Thyroid gland (tissue), 4 donors: Measurements from ENCODE around the gene GALE. TPM values are rescaled to one million over a fixed set of nuclear protein-coding genes. Genes with fewer than 3 reads are reported as not detected.

Experiments
- DNase-seq, 2 donors: peaks; one replicate each; pipeline ENCODE4 v3.0.0-alpha.2; 2019
- H3K27ac ChIP-seq, 3 donors: fragments of 200-600 bp; sonication (generic); 1 replicate in 2 of 3; 2 replicates in 1 of 3; pipeline ENCODE4 v1.5.1; 2016 to 2019; ENCODE audit warnings: mild to moderate bottlenecking in 1 of 3, moderate library complexity in 1 of 3
- H3K27me3 ChIP-seq: fragments of 200-600 bp; sonication (generic); one replicate; pipeline ENCODE4 v1.5.1; 2019
- H3K36me3 ChIP-seq, 2 donors: fragments of 200-600 bp; sonication (generic); one replicate each; pipeline ENCODE4 v1.5.1; 2016 to 2019
- H3K4me1 ChIP-seq, 2 donors: fragments of 200-600 bp; sonication (generic); one replicate each; pipeline ENCODE4 v1.5.1; 2017 to 2019
- H3K4me3 ChIP-seq, 3 donors: fragments of 200-600 bp; sonication (generic); replicated peaks in 1 of 3; 1 replicate in 2 of 3; 2 replicates in 1 of 3; pipeline ENCODE4 v1.5.1; 2016; ENCODE audit warnings: mild to moderate bottlenecking in 1 of 3
- H3K9me3 ChIP-seq: fragments of 200-600 bp; sonication (generic); one replicate; pipeline ENCODE4 v1.5.1; 2017
- CTCF ChIP-seq, 6 experiments: fragments of 200-600 bp in 3 of 6; fragments of 450-650 bp in 3 of 6; sonication (generic) in 3 of 6; IDR thresholded peaks; one replicate each; pipeline ENCODE4 v1.5.1; 2016 to 2019; ENCODE audit warnings: antibody characterized with exemption in 6 of 6, mild to moderate bottlenecking in 2 of 6, inconsistent platforms in 1 of 6, moderate library complexity in 1 of 6
- POLR2A ChIP-seq, 2 donors: fragments of 450-650 bp; IDR thresholded peaks; one replicate each; pipeline ENCODE4 v1.6.1; 2017; ENCODE audit warnings: antibody characterized with exemption in 2 of 2, mild to moderate bottlenecking in 2 of 2, moderate library complexity in 1 of 2
- WGBS, 2 donors: methylation state at CpG; one replicate each; pipeline ENCODE4 v1.1.5; 2017; 5-methylcytosine and 5-hydroxymethylcytosine counted together
- intact Hi-C: fragments of 100-400 bp; cut with DNase I; formaldehyde crosslinking; loops from one replicate; pipeline ENCODE4 v1.15.1; 2023
- total RNA-seq, 4 donors: library from RNA; depleted of rRNA; stranded (reverse); fragments of >200 nt; gene quantifications; one replicate each; pipeline ENCODE4 v1.2.3, GENCODE V29; 2016

The GALE gene
- total RNA-seq, 4 donors from 2014 or later: 4.6 to 12.6 (median 8.4) TPM

- Histone ChIP-seq H3K36me3 (peaks cover 0 to 5% of the 10 kb centered on the region in 2 donors), H3K27ac (peak overlapping the region in 2 of 3 donors; percentile 28 to 89), H3K4me1 (peaks cover 8 to 20% of the 10 kb centered on the region in 2 donors), H3K4me3 (no peak overlapping the region), H3K9me3 (no peaks in the 10 kb centered on the region), H3K27me3 (no peaks in the 10 kb centered on the region)
- 79 to 81% methylated on average over 5 to 7 of the region's 7 CpGs for WGBS, 2 donors
- DNase-seq: no peak
- intact Hi-C loops: no loop called here
- TF ChIP-seq POLR2A (IDR thresholded peaks at IDR 0.05): no peak
- TF ChIP-seq CTCF (IDR thresholded peaks at IDR 0.05): no peak
These were observed 1.3 kb downstream of the GALE start for GRCh38 chr1:23799255-23799569.

GRCh38 chr1:23798662-23799142 lies 1.9 kb downstream of the GALE start:
- no peaks in the 10 kb centered on the region for H3K27me3 ChIP-seq
- no peaks in the 10 kb centered on the region for H3K9me3 ChIP-seq
- 79 to 93% methylated on average over 8 to 10 of the region's 12 CpGs for WGBS, 2 donors
- H3K36me3 ChIP-seq: peaks cover 0 to 5% of the 10 kb centered on the region in 2 donors
- peaks cover 8 to 21% of the 10 kb centered on the region in 2 donors for H3K4me1 ChIP-seq
- intact Hi-C loops: no loop called here
- no peak overlapping the region for H3K4me3 ChIP-seq
- TF ChIP-seq CTCF (IDR thresholded peaks at IDR 0.05) (no peak), POLR2A (IDR thresholded peaks at IDR 0.05) (no peak)
- DNase-seq: no peak
- H3K27ac ChIP-seq: no peak overlapping the region

GRCh38 chr1:23797478-23798448 lies 2.8 kb downstream of the GALE start:
- DNase-seq: no peak
- Histone ChIP-seq H3K27me3 (no peaks in the 10 kb centered on the region), H3K4me3 (no peak overlapping the region), H3K27ac (no peak overlapping the region), H3K9me3 (no peaks in the 10 kb centered on the region), H3K36me3 (peaks cover 0 to 5% of the 10 kb centered on the region in 2 donors), H3K4me1 (peaks cover 11 to 29% of the 10 kb centered on the region in 2 donors)
- intact Hi-C loops: no loop called here
- TF ChIP-seq POLR2A (IDR thresholded peaks at IDR 0.05) (no peak), CTCF (IDR thresholded peaks at IDR 0.05) (no peak)
- WGBS, 2 donors: 79 to 84% methylated on average over 19 of the region's 20 CpGs

- intact Hi-C loops: no loop called here
- TF ChIP-seq CTCF (IDR thresholded peaks at IDR 0.05) (no peak), POLR2A (IDR thresholded peaks at IDR 0.05) (no peak)
- no peak overlapping the region for H3K27ac ChIP-seq
- 84 to 89% methylated on average over 16 of the region's 17 CpGs for WGBS, 2 donors
- H3K27me3 ChIP-seq: no peaks in the 10 kb centered on the region
- no peak for DNase-seq
- peaks cover 0 to 5% of the 10 kb centered on the region in 2 donors for H3K36me3 ChIP-seq
- no peaks in the 10 kb centered on the region for H3K9me3 ChIP-seq
- no peak overlapping the region for H3K4me3 ChIP-seq
- H3K4me1 ChIP-seq: peaks cover 21 to 38% of the 10 kb centered on the region in 2 donors
These were observed 3.9 kb downstream of the GALE start for GRCh38 chr1:23796466-23797271.
